H1 (cell line): Measurements from ENCODE around the gene HIVEP2. TPM values are rescaled to one million over a fixed set of nuclear protein-coding genes. Genes with fewer than 3 reads are reported as not detected.
"Not testable (repeated sequence)": the region's sequence is repeated elsewhere in the genome, so short reads cannot be mapped to it uniquely, and the experiment has no call there.

ENCODE experiments used
- CTCF ChIA-PET: fragments of 300-600 bp; sonication (Branson Sonifier 250); formaldehyde crosslinking; loops from one replicate; lab custom pipeline; 2021; ENCODE audit not compliant: partially characterized antibody; lab: Charles Lee
- POLR2A ChIA-PET: fragments of 300-600 bp; sonication (Branson Sonifier 250); formaldehyde crosslinking; loops from one replicate; lab custom pipeline; 2021; ENCODE audit warnings: inconsistent platforms; ENCODE audit not compliant: partially characterized antibody; lab: Charles Lee
- DNase-seq, 2 experiments: peaks; one replicate each; pipeline versions ENCODE4 v3.0.0 to v3.0.0-alpha.2; 2010 to 2022; ENCODE audit warnings: low spot score in 2 of 2, low read depth in 1 of 2, mixed read lengths in 1 of 2
- FAIRE-seq: peaks from 2 replicates; lab custom pipeline; 2011; peaks lifted over from hg19 to GRCh38; lab: Jason Lieb, UNC
- H2AFZ ChIP-seq: 2 replicates; pipeline ENCODE4 v1.8.1; 2012; ENCODE audit warnings: low read length, inconsistent platforms
- H2AK5ac ChIP-seq: 2 replicates; pipeline ENCODE4 v1.6.1; 2013; ENCODE audit warnings: low read depth, low read length
- H2BK120ac ChIP-seq: replicated peaks from 2 replicates; pipeline ENCODE3; 2013; ENCODE audit warnings: low read depth, low read length, inconsistent platforms
- H2BK12ac ChIP-seq: 2 replicates; pipeline ENCODE4 v1.6.1; 2013; ENCODE audit warnings: low read depth, low read length
- H2BK15ac ChIP-seq: 2 replicates; pipeline ENCODE4 v1.6.1; 2013; ENCODE audit warnings: low read length
- H2BK20ac ChIP-seq: 2 replicates; pipeline ENCODE4 v1.6.1; 2013; ENCODE audit warnings: low read length
- H2BK5ac ChIP-seq: 2 replicates; pipeline ENCODE4 v1.6.1; 2013; ENCODE audit warnings: low read depth, low read length
- H3K14ac ChIP-seq: 2 replicates; pipeline ENCODE4 v1.6.1; 2013; ENCODE audit warnings: inconsistent platforms; ENCODE audit not compliant: insufficient read length
- H3K18ac ChIP-seq: 2 replicates; pipeline ENCODE4 v1.6.1; 2013; ENCODE audit warnings: low read length; ENCODE audit errors: extremely low read depth
- H3K23ac ChIP-seq: 2 replicates; pipeline ENCODE4 v1.6.1; 2013; ENCODE audit warnings: inconsistent platforms; ENCODE audit not compliant: insufficient read length
- H3K23me2 ChIP-seq: 2 replicates; pipeline ENCODE4 v1.6.1; 2013; ENCODE audit warnings: low read depth, low read length
- H3K27ac ChIP-seq: 2 replicates; pipeline ENCODE4 v1.6.1; 2011; ENCODE audit warnings: low read depth, low read length, inconsistent platforms
- H3K27me3 ChIP-seq, 4 experiments: replicated peaks in 1 of 4; 1 replicate in 1 of 4; 2 replicates in 3 of 4; pipeline versions ENCODE4 v1.6.1 to v1.8.1; 2011 to 2013; ENCODE audit warnings: low read length in 3 of 4, mild to moderate bottlenecking in 3 of 4, inconsistent platforms in 2 of 4, mixed read lengths in 2 of 4, moderate library complexity in 1 of 4; ENCODE audit not compliant: control insufficient read depth in 3 of 4, insufficient read depth in 3 of 4; ENCODE audit errors: extremely low read depth in 1 of 4
- H3K36me3 ChIP-seq, 4 experiments: 2 replicates each; pipeline versions ENCODE4 v1.6.1 to v1.8.1; 2011 to 2013; ENCODE audit warnings: mild to moderate bottlenecking in 4 of 4, low read length in 3 of 4, moderate library complexity in 2 of 4, control low read depth in 1 of 4, inconsistent platforms in 1 of 4; ENCODE audit not compliant: insufficient read depth in 4 of 4, control insufficient read depth in 2 of 4
- H3K4ac ChIP-seq: replicated peaks from 2 replicates; pipeline ENCODE3; 2013; ENCODE audit warnings: low read length, low read depth, mixed read lengths, inconsistent platforms; ENCODE audit not compliant: insufficient read length
- H3K4me1 ChIP-seq, 4 experiments: replicated peaks in 1 of 4; 1 replicate in 1 of 4; 2 replicates in 3 of 4; pipeline versions ENCODE4 v1.6.1 to v1.8.1; 2011 to 2013; ENCODE audit warnings: low read length in 3 of 4, inconsistent platforms in 2 of 4, mixed read lengths in 1 of 4; ENCODE audit not compliant: insufficient read depth in 4 of 4, control insufficient read depth in 3 of 4
- H3K4me2 ChIP-seq, 2 experiments: 2 replicates each; pipeline versions ENCODE4 v1.6.1 to v1.8.1; 2011 to 2013; ENCODE audit warnings: low read depth in 2 of 2, low read length in 2 of 2, control low read depth in 1 of 2, inconsistent platforms in 1 of 2, mild to moderate bottlenecking in 1 of 2; ENCODE audit not compliant: insufficient read depth in 1 of 2
- H3K4me3 ChIP-seq, 4 experiments: fragments of 200-600, 300-600 bp in 1 of 4; sonication (generic), shearing (Covaris generic), sonication (Bioruptor Twin) in 1 of 4; 2 replicates each; pipeline versions ENCODE4 v1.5.1 to v1.8.1; 2011 to 2016; ENCODE audit warnings: low read length in 4 of 4, low read depth in 3 of 4, control low read depth in 2 of 4, inconsistent platforms in 2 of 4, mild to moderate bottlenecking in 2 of 4, mixed read lengths in 1 of 4, moderate library complexity in 1 of 4; ENCODE audit not compliant: insufficient read depth in 2 of 4; ENCODE audit errors: extremely low read depth in 1 of 4
- H3K56ac ChIP-seq: replicated peaks from 2 replicates; pipeline ENCODE3; 2013; ENCODE audit warnings: low read depth, mild to moderate bottlenecking, mixed read lengths, low read length, inconsistent platforms; ENCODE audit not compliant: insufficient read length
- H3K79me1 ChIP-seq: 2 replicates; pipeline ENCODE4 v1.6.1; 2013; ENCODE audit warnings: low read depth, low read length, control low read depth
- H3K79me2 ChIP-seq, 2 experiments: 2 replicates each; pipeline versions ENCODE4 v1.6.1 to v1.8.1; 2012 to 2013; ENCODE audit warnings: low read length in 2 of 2, mild to moderate bottlenecking in 2 of 2, inconsistent platforms in 1 of 2; ENCODE audit not compliant: insufficient read depth in 2 of 2, control insufficient read depth in 1 of 2
- H3K9ac ChIP-seq, 4 experiments: replicated peaks in 1 of 4; 1 replicate in 1 of 4; 2 replicates in 3 of 4; pipeline versions ENCODE4 v1.6.1 to v1.8.1; 2011 to 2013; ENCODE audit warnings: low read depth in 3 of 4, low read length in 3 of 4, control low read depth in 2 of 4, mild to moderate bottlenecking in 2 of 4, moderate library complexity in 2 of 4, inconsistent platforms in 1 of 4; ENCODE audit errors: extremely low read depth in 1 of 4
- H3K9me3 ChIP-seq, 2 experiments: 2 replicates each; pipeline versions ENCODE4 v1.6.1 to v1.8.1; 2012 to 2013; ENCODE audit warnings: mild to moderate bottlenecking in 2 of 2, moderate library complexity in 2 of 2, control low read depth in 1 of 2, inconsistent platforms in 1 of 2, low read depth in 1 of 2, low read length in 1 of 2, mixed read lengths in 1 of 2; ENCODE audit not compliant: insufficient read depth in 2 of 2
- H4K20me1 ChIP-seq, 2 experiments: replicated peaks in 1 of 2; 2 replicates each; pipeline versions ENCODE3 to v1.8.1; 2011 to 2013; ENCODE audit warnings: inconsistent platforms in 2 of 2, low read length in 2 of 2, mild to moderate bottlenecking in 1 of 2; ENCODE audit not compliant: insufficient read depth in 2 of 2, control insufficient read depth in 1 of 2
- H4K5ac ChIP-seq: 2 replicates; pipeline ENCODE4 v1.6.1; 2013; ENCODE audit warnings: low read length, low read depth, mixed read lengths, inconsistent platforms; ENCODE audit not compliant: insufficient read length
- H4K8ac ChIP-seq: 2 replicates; pipeline ENCODE4 v1.8.0; 2013; ENCODE audit warnings: mild to moderate bottlenecking, moderate library complexity, low read length, inconsistent platforms; ENCODE audit not compliant: insufficient read depth; ENCODE audit errors: extremely low read depth
- H4K91ac ChIP-seq: replicated peaks from 2 replicates; pipeline ENCODE3; 2013; ENCODE audit warnings: low read length, mixed read lengths, inconsistent platforms; ENCODE audit not compliant: insufficient read length
- WGBS, 2 experiments: shearing (Covaris generic) in 1 of 2; methylation state at CpG; one replicate each; pipeline versions ENCODE4 v1.1.6 to v1.1.7; 2013 to 2015; ENCODE audit warnings: low lambda C conversion rate in 2 of 2, mixed read lengths in 2 of 2, inconsistent platforms in 1 of 2, low coverage in 1 of 2, missing lambda C conversion rate in 1 of 2; ENCODE audit not compliant: insufficient replicate concordance in 2 of 2, insufficient coverage in 1 of 2, insufficient read length in 1 of 2; ENCODE audit errors: extremely low coverage in 1 of 2, missing lambda C conversion rate in 1 of 2; 5-methylcytosine and 5-hydroxymethylcytosine counted together
- polyA plus RNA-seq, 7 experiments: library from polyadenylated mRNA; depleted of rRNA in 3 of 7; stranded (reverse) in 5 of 7; unstranded in 2 of 7; fragments of >200 nt in 5 of 7; fragments of 200-250 nt in 2 of 7; gene quantifications; 1 replicate in 5 of 7; 2 replicates in 1 of 7; 4 replicates in 1 of 7; pipeline versions ENCODE4 v1.2.1 to v1.2.3, GENCODE V29; 2011 to 2013; ENCODE audit warnings: missing spikeins in 2 of 7, mixed read lengths in 2 of 7
- total RNA-seq: library from RNA; stranded (reverse); fragmentation: NEBNext Ultra II Directional; extraction: Animal tissue kit (Norgen Biotek cat#: 25700); gene quantifications from 2 replicates; pipeline ENCODE4 v1.2.1, GENCODE V29; 2021

The HIVEP2 gene
- total and polyA plus RNA-seq, 2 of the 8 experiments (the other 6 are each of a cell fraction or from before 2014, with no cell fraction given), result 2.2 to 6.1 TPM

GRCh38 chr6:142970941-142971340 is 26.0 kb upstream of the HIVEP2 start:
- POLR2A ChIA-PET, H4K91ac ChIP-seq, H3K79me2 ChIP-seq, H3K4me1 ChIP-seq, H2AK5ac ChIP-seq, H2BK5ac ChIP-seq, H3K56ac ChIP-seq, H3K23me2 ChIP-seq, H3K36me3 ChIP-seq, H3K23ac ChIP-seq, H2BK120ac ChIP-seq, H3K4ac ChIP-seq, H4K5ac ChIP-seq, DNase-seq, H3K27ac ChIP-seq, H3K18ac ChIP-seq, H3K9me3 ChIP-seq, H4K8ac ChIP-seq, H3K79me1 ChIP-seq, H3K4me2 ChIP-seq, H3K9ac ChIP-seq, H4K20me1 ChIP-seq, FAIRE-seq, H2BK12ac ChIP-seq, H3K27me3 ChIP-seq, H3K14ac ChIP-seq, H2BK15ac ChIP-seq, H2AFZ ChIP-seq, H3K4me3 ChIP-seq, H2BK20ac ChIP-seq: not testable (repeated sequence)
- CTCF ChIA-PET, result interaction anchor here (1.5 kb wide), 1 partner anchor 12 kb away, joined by 3 read pairs; no protein-coding TSS in a partner anchor
- WGBS, 2 experiments, result 87% methylated on average over 3 of the region's 3 CpGs; no CpG with 5 or more reads in 1 of the 2 experiments
